ENCODE results near the gene MARCHF2. TPM values are rescaled to one million over a fixed set of nuclear protein-coding genes. Genes with fewer than 3 reads are reported as not detected.

Gene MARCHF2
- total RNA-seq, 1 experiment from 2014 or later = 58.7 TPM

- BruUV-seq (replicated peaks) = no TSS peak
- Histone ChIP-seq H3K9ac (ENCODE audit: low read length) (no peak overlapping the region), H3K79me2 (ENCODE audit: low read length) (peaks cover 99% of the 10 kb centered on the region), H3K4me2 (ENCODE audit: low read length) (peak overlapping the region; percentile 34), H3K9me2 (replicated peaks; ENCODE audit: low read length) (no peaks in the 10 kb centered on the region), H3F3A (ENCODE audit: low read length, unreplicated experiment) (peaks cover 6% of the 10 kb centered on the region), H3K27me3 (ENCODE audit: low read length) (no peaks in the 10 kb centered on the region), H3K4me3 (ENCODE audit: low read length) (0 out of 2 replicates have a peak overlapping the region, but pooled peaks have one; percentile 2), H3K9me3 (ENCODE audit: low read length) (no peaks in the 10 kb centered on the region), H3K4me1 (ENCODE audit: insufficient read depth, low read length) (peaks cover 58% of the 10 kb centered on the region), H2AFZ (ENCODE audit: low read length) (no peak overlapping the region), H3K36me3 (ENCODE audit: low read depth, low read length) (peaks cover 51% of the 10 kb centered on the region), H3K27ac (ENCODE audit: low read length) (peak overlapping the region; percentile 30), H4K20me1 (ENCODE audit: low read length) (peaks cover 86% of the 10 kb centered on the region)
- intact Hi-C loops (cut with micrococcal nuclease) = no loop called here
- no peak for TF ChIP-seq EZH2phosphoT487 (IDR thresholded peaks at IDR 0.05; ENCODE audit: borderline replicate concordance, low read length)
- ChIA-PET POLR2A (ENCODE audit: unreplicated experiment) (interaction anchor here (0.6 kb wide), 2 partner anchors 17 to 62 kb away, joined by 3 read pairs; no protein-coding TSS in a partner anchor), CTCF (interaction anchor here (0.5 to 1.0 kb wide), 4 partner anchors 28 to 129 kb away, joined by 3 to 9 read pairs (median 4); partner anchors contain the start of gene MARCHF2)
- ATAC-seq (peak; percentile 85), DNase-seq (peak; percentile 96)
These were observed 38.8 kb downstream of the MARCHF2 start for GRCh38 chr19:8451885-8452284.

DNA sequence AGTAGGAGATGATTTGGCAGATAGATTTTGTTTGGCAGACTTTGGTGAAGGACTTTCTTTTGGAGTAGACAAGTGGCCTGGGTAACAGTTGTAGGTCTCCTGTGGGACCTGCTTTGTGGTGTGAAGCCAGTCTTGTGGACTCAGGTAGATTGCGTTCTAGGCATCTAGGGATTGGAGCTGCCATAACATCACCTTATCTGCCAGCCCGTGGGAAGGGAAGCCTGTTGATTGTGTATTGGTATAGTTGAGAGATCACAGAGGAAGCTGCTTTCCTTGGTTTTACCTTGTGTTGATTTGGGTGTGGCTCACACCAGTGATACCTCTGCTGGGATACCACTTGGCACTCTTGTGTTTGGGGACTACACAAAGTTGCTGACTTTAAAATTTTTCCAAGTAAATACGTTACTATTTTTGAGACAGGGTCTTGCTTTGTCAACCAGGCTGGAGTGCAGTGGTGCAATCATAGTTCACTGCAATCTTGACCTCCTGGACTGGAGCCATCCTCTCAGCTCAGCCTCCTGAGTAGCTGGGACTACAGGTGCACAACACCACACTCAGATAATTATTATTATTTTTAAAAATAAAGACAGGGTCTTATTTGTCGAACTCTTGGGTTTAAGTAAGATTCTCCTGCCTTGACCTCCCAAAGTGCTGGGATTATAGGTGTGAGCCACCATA is 39.5 kb downstream of the MARCHF2 start:
- Histone ChIP-seq H3K36me3 (ENCODE audit: low read depth, low read length) (peaks cover 51% of the 10 kb centered on the region), H3K4me2 (ENCODE audit: low read length) (peak overlapping the region; percentile 34), H3K9me2 (replicated peaks; ENCODE audit: low read length) (no peaks in the 10 kb centered on the region), H3K4me1 (ENCODE audit: insufficient read depth, low read length) (peaks cover 58% of the 10 kb centered on the region), H3K9me3 (ENCODE audit: low read length) (no peaks in the 10 kb centered on the region), H3F3A (ENCODE audit: low read length, unreplicated experiment) (peaks cover 6% of the 10 kb centered on the region), H3K79me2 (ENCODE audit: low read length) (peaks cover 99% of the 10 kb centered on the region), H3K27me3 (ENCODE audit: low read length) (no peaks in the 10 kb centered on the region), H3K27ac (ENCODE audit: low read length) (0 out of 2 replicates have a peak overlapping the region, but pooled peaks have one; percentile 0), H2AFZ (ENCODE audit: low read length) (no peak overlapping the region), H3K9ac (ENCODE audit: low read length) (no peak overlapping the region), H3K4me3 (ENCODE audit: low read length) (peak overlapping the region; percentile 10; the same call in 1 of the 2 replicates), H4K20me1 (ENCODE audit: low read length) (peaks cover 86% of the 10 kb centered on the region)
- no peak for TF ChIP-seq EZH2phosphoT487 (IDR thresholded peaks at IDR 0.05; ENCODE audit: borderline replicate concordance, low read length)
- no peak for TF ChIP-seq CTCF (conservative IDR thresholded peaks at IDR 0.05; ENCODE audit: low read depth, low read length)
- no peak for TF ChIP-seq EZH2 (IDR thresholded peaks at IDR 0.05; ENCODE audit: low read length, unreplicated experiment)
- ATAC-seq (no peak), DNase-seq (no peak)
- ChIA-PET CTCF (interaction anchor here (0.6 to 1.0 kb wide), 4 partner anchors 32 to 129 kb away, joined by 3 to 9 read pairs (median 5); partner anchors contain the start of gene MARCHF2), POLR2A (ENCODE audit: unreplicated experiment) (interaction anchor here (0.6 kb wide), 1 partner anchor 18 kb away, joined by 3 read pairs; no protein-coding TSS in a partner anchor)
- intact Hi-C loops (cut with micrococcal nuclease) = no loop called here
- no TSS peak for BruUV-seq (replicated peaks)

- Histone ChIP-seq H2AFZ (ENCODE audit: low read length) (no peak overlapping the region), H3K9me3 (ENCODE audit: low read length) (no peaks in the 10 kb centered on the region), H3K9ac (ENCODE audit: low read length) (no peak overlapping the region), H3K27ac (ENCODE audit: low read length) (no peak overlapping the region), H3K36me3 (ENCODE audit: low read depth, low read length) (peaks cover 58% of the 10 kb centered on the region), H4K20me1 (ENCODE audit: low read length) (peaks cover 91% of the 10 kb centered on the region), H3K4me2 (ENCODE audit: low read length) (no peak overlapping the region), H3K9me2 (replicated peaks; ENCODE audit: low read length) (no peaks in the 10 kb centered on the region), H3K27me3 (ENCODE audit: low read length) (no peaks in the 10 kb centered on the region), H3K79me2 (ENCODE audit: low read length) (peaks cover 99% of the 10 kb centered on the region), H3K4me1 (ENCODE audit: insufficient read depth, low read length) (peaks cover 63% of the 10 kb centered on the region), H3K4me3 (ENCODE audit: low read length) (no peak overlapping the region), H3F3A (ENCODE audit: low read length, unreplicated experiment) (peaks cover 6% of the 10 kb centered on the region)
- DNase-seq (no peak), ATAC-seq (no peak)
- no TSS peak for BruUV-seq (replicated peaks)
- intact Hi-C loops (cut with micrococcal nuclease) = no loop called here
- CTCF ChIA-PET = no interaction called here
- POLR2A ChIA-PET (ENCODE audit: unreplicated experiment) = no interaction called here
- no peak for TF ChIP-seq EZH2 (IDR thresholded peaks at IDR 0.05; ENCODE audit: low read length, unreplicated experiment)
- TF ChIP-seq CTCF (conservative IDR thresholded peaks at IDR 0.05; ENCODE audit: low read depth, low read length) = no peak
- no peak for TF ChIP-seq EZH2phosphoT487 (IDR thresholded peaks at IDR 0.05; ENCODE audit: borderline replicate concordance, low read length)
These were observed 40.5 kb downstream of the MARCHF2 start for GRCh38 chr19:8453616-8454015.

All from PC-3 (cell line).